ENCODE measurements around the gene SLC32A1.

SLC32A1 gene

DNA sequence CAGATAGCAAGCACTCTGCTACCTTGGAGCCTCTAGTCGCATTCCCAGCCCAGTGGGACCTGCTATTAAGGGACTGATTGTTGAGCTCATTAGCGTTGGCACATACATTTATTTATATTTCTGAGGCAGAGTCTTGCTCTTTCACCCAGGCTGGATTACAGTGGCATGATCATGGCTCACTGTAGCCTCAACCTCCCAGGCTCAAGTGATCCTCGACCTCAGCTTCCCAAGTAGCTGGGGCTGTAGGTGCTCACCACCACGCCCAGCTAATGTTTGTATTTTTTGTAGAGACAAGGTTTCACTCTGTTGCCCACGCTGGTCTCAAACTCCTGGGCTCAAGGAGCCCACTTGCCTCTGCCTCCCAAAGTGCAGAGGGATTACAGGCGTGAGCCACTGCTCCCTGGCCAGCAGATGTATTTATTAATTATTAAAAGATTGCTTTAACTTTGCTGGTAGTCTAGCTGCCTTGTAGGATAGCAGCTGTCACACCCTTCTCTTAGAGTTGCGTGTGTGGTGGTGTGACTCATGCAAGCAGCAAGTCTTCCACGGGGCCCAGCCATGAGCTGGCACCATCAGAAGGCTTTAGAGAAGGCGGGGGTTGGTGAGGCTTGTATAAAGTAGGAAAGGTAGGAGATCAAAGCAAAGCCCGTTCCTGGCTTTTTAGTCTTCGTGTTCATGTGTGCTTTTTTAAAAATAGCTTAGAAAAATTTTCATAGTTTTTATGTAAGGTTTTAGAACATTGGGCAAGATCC, 40.5 kb downstream of the SLC32A1 start:
- Histone ChIP-seq H2AFZ (ENCODE audit: low read length) (no peak overlapping the region), H3K9me3 (ENCODE audit: insufficient read depth, low read depth, low read length) (no peaks in the 10 kb centered on the region), H3F3A (ENCODE audit: low read depth) (no peaks in the 10 kb centered on the region), H3K4me3 (ENCODE audit: low read length, poor library complexity, severe bottlenecking) (no peak overlapping the region), H3K4me1 (ENCODE audit: insufficient read depth, low read length, poor library complexity, severe bottlenecking) (no peaks in the 10 kb centered on the region), H3K9ac (ENCODE audit: low read depth, low read length, poor library complexity, severe bottlenecking) (no peak overlapping the region), H3K27me3 (ENCODE audit: insufficient read depth, low read length, poor library complexity, severe bottlenecking) (no peaks in the 10 kb centered on the region), H3K4me2 (ENCODE audit: low read depth, low read length, poor library complexity, severe bottlenecking) (no peak overlapping the region), H3K79me2 (ENCODE audit: insufficient read depth, low read length) (no peaks in the 10 kb centered on the region), H4K20me1 (ENCODE audit: insufficient read depth, low read length, poor library complexity, severe bottlenecking) (no peaks in the 10 kb centered on the region), H3K9me2 (replicated peaks; ENCODE audit: low read depth, low read length) (no peaks in the 10 kb centered on the region), H3K36me3 (ENCODE audit: insufficient read depth, low read length) (peaks cover 56% of the 10 kb centered on the region; the same call in 1 of the 2 replicates)
- TF ChIP-seq, protein P1, sequence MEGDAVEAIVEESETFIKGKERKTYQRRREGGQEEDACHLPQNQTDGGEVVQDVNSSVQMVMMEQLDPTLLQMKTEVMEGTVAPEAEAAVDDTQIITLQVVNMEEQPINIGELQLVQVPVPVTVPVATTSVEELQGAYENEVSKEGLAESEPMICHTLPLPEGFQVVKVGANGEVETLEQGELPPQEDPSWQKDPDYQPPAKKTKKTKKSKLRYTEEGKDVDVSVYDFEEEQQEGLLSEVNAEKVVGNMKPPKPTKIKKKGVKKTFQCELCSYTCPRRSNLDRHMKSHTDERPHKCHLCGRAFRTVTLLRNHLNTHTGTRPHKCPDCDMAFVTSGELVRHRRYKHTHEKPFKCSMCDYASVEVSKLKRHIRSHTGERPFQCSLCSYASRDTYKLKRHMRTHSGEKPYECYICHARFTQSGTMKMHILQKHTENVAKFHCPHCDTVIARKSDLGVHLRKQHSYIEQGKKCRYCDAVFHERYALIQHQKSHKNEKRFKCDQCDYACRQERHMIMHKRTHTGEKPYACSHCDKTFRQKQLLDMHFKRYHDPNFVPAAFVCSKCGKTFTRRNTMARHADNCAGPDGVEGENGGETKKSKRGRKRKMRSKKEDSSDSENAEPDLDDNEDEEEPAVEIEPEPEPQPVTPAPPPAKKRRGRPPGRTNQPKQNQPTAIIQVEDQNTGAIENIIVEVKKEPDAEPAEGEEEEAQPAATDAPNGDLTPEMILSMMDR (conservative IDR thresholded peaks at IDR 0.05; ENCODE audit: low read length): no peak
- TF ChIP-seq EZH2phosphoT487 (IDR thresholded peaks at IDR 0.05; ENCODE audit: borderline replicate concordance): no peak

DNA sequence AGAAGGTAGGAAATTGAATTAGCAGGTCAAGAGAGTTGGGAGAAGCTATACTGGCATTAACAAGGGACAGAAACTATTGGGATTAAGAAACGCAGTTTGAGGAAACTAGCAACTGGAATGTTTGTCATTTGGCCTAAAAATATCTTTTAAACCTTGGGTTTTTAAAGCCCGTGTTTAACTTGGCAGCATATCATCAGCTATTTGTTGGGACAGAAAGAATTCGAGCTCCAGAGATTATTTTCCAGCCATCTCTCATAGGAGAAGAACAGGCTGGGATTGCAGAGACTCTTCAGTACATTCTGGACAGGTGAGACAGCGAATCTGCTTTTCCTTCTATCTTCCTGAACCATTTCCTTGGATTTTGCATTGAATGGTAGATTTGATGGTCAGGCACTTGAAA, 41.8 kb downstream of the SLC32A1 start:
- Histone ChIP-seq H3K9me2 (replicated peaks; ENCODE audit: low read depth, low read length) (no peaks in the 10 kb centered on the region), H3K4me3 (ENCODE audit: low read length, poor library complexity, severe bottlenecking) (no peak overlapping the region), H3K27me3 (ENCODE audit: insufficient read depth, low read length, poor library complexity, severe bottlenecking) (no peaks in the 10 kb centered on the region), H4K20me1 (ENCODE audit: insufficient read depth, low read length, poor library complexity, severe bottlenecking) (no peaks in the 10 kb centered on the region), H3K9me3 (ENCODE audit: insufficient read depth, low read depth, low read length) (no peaks in the 10 kb centered on the region), H3K4me2 (ENCODE audit: low read depth, low read length, poor library complexity, severe bottlenecking) (no peak overlapping the region), H3F3A (ENCODE audit: low read depth) (no peaks in the 10 kb centered on the region), H3K79me2 (ENCODE audit: insufficient read depth, low read length) (no peaks in the 10 kb centered on the region), H2AFZ (ENCODE audit: low read length) (no peak overlapping the region), H3K9ac (ENCODE audit: low read depth, low read length, poor library complexity, severe bottlenecking) (no peak overlapping the region), H3K4me1 (ENCODE audit: insufficient read depth, low read length, poor library complexity, severe bottlenecking) (no peaks in the 10 kb centered on the region), H3K36me3 (ENCODE audit: insufficient read depth, low read length) (peaks cover 56% of the 10 kb centered on the region; the same call in 1 of the 2 replicates)
- TF ChIP-seq, protein P1 (conservative IDR thresholded peaks at IDR 0.05; ENCODE audit: low read length): no peak
- TF ChIP-seq EZH2phosphoT487 (IDR thresholded peaks at IDR 0.05; ENCODE audit: borderline replicate concordance): no peak

DNA sequence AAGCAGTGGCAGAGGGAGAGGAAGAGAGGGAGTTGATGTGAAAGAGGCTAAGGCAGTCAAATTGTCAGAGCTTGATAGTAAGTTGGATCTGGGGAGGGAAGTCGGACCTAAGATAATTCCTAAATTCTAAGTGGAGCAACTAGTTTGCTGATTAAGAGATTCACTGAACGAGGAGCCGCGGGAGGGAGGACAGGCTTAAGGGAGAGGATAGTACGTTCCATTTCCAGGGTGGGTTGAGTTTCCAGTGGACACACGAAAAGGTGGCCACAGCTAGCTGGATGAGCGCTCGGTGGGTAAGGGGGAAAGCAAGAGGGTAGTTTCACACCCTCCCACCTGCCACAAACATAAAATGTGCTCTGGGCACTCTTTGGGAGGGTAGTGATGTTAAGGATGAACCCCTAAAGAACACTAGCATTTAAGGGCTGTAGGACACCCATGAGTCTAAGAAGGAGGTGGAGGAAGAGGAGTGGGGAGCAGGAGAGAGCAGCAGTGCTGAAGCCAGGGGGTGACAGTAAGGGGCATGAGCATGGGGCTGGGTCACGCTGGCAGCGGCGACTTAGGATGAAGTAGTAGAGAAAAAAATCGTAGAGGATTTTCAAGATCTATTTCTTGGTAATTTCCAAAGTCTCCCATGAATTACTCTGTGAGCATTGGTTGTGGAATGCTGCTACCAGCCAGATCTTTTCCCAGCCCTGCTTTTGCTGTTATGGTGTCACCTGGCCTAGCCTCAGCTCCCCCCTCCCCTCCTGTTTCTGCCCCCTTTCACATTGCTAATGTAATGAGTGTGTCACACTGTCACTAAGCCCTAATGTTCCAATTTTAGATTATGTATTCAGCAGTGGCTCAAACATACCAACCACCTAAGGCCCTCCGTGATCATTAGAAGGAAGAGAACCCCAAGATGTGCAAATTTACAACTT, 45.4 kb downstream of the SLC32A1 start:
- Histone ChIP-seq H3K9me3 (ENCODE audit: insufficient read depth, low read depth, low read length) (no peaks in the 10 kb centered on the region), H3K36me3 (ENCODE audit: insufficient read depth, low read length) (peaks cover 63% of the 10 kb centered on the region), H3K9me2 (replicated peaks; ENCODE audit: low read depth, low read length) (no peaks in the 10 kb centered on the region), H4K20me1 (ENCODE audit: insufficient read depth, low read length, poor library complexity, severe bottlenecking) (no peaks in the 10 kb centered on the region), H3F3A (ENCODE audit: low read depth) (no peaks in the 10 kb centered on the region), H3K4me2 (ENCODE audit: low read depth, low read length, poor library complexity, severe bottlenecking) (no peak overlapping the region), H2AFZ (ENCODE audit: low read length) (no peak overlapping the region), H3K79me2 (ENCODE audit: insufficient read depth, low read length) (no peaks in the 10 kb centered on the region), H3K4me1 (ENCODE audit: insufficient read depth, low read length, poor library complexity, severe bottlenecking) (no peaks in the 10 kb centered on the region), H3K4me3 (ENCODE audit: low read length, poor library complexity, severe bottlenecking) (no peak overlapping the region), H3K27me3 (ENCODE audit: insufficient read depth, low read length, poor library complexity, severe bottlenecking) (no peaks in the 10 kb centered on the region), H3K9ac (ENCODE audit: low read depth, low read length, poor library complexity, severe bottlenecking) (no peak overlapping the region)
- TF ChIP-seq, protein P1 (conservative IDR thresholded peaks at IDR 0.05; ENCODE audit: low read length): no peak
- no peak for TF ChIP-seq EZH2phosphoT487 (IDR thresholded peaks at IDR 0.05; ENCODE audit: borderline replicate concordance)
